DOHH2 (cell line): ENCODE data around the gene QDPR.

Experiments used
- H3F3A ChIP-seq: fragments of 200-600 bp; sonication (generic), shearing (Covaris generic); 2 replicates; pipeline ENCODE4 v1.6.0; 2016; ENCODE audit warnings: antibody characterized with exemption, mild to moderate bottlenecking; ENCODE audit not compliant: control insufficient read depth, insufficient read depth
- H3K27ac ChIP-seq: fragments of 200-600 bp; sonication (generic); 2 replicates; pipeline ENCODE4 v1.5.1; 2014; ENCODE audit warnings: low read depth, mild to moderate bottlenecking, low read length, moderate library complexity
- H3K27me3 ChIP-seq: fragments of 200-600 bp; sonication (generic); 2 replicates; pipeline ENCODE4 v1.6.1; 2014; ENCODE audit warnings: mild to moderate bottlenecking, low read length, mixed read lengths; ENCODE audit not compliant: control insufficient read depth
- H3K36me3 ChIP-seq: fragments of 200-600 bp; sonication (generic); 2 replicates; pipeline ENCODE4 v1.6.1; 2014; ENCODE audit warnings: mild to moderate bottlenecking, low read length, moderate library complexity, mixed read lengths; ENCODE audit not compliant: control insufficient read depth
- H3K4me1 ChIP-seq: fragments of 200-600 bp; sonication (generic); 2 replicates; pipeline ENCODE4 v1.6.1; 2014; ENCODE audit warnings: mild to moderate bottlenecking, low read length, mixed read lengths; ENCODE audit not compliant: control insufficient read depth
- H3K4me2 ChIP-seq: fragments of 200-600 bp; sonication (generic); 2 replicates; pipeline ENCODE4 v1.6.0; 2014; ENCODE audit warnings: mild to moderate bottlenecking, low read length, moderate library complexity
- H3K4me3 ChIP-seq: fragments of 200-600 bp; sonication (generic); 2 replicates; pipeline ENCODE4 v1.5.1; 2014; ENCODE audit warnings: mild to moderate bottlenecking, low read length, mixed read lengths
- H3K79me2 ChIP-seq: fragments of 200-600 bp; sonication (generic); 2 replicates; pipeline ENCODE4 v1.6.1; 2014; ENCODE audit warnings: mild to moderate bottlenecking, low read length, mixed read lengths; ENCODE audit not compliant: control insufficient read depth
- H3K9me2 ChIP-seq: fragments of 200-600 bp; sonication (generic); replicated peaks from 2 replicates; pipeline ENCODE4 v1.6.1; 2014; ENCODE audit warnings: mild to moderate bottlenecking, low read length, mixed read lengths; ENCODE audit not compliant: control insufficient read depth
- H3K9me3 ChIP-seq: fragments of 200-600 bp; sonication (generic); 2 replicates; pipeline ENCODE4 v1.6.1; 2014; ENCODE audit warnings: antibody characterized with exemption, low read length, mixed read lengths; ENCODE audit not compliant: control insufficient read depth, insufficient read depth
- H4K20me1 ChIP-seq: fragments of 200-600 bp; sonication (generic); 2 replicates; pipeline ENCODE4 v1.6.0; 2014; ENCODE audit warnings: low read depth, mild to moderate bottlenecking, antibody characterized with exemption, low read length, moderate library complexity; ENCODE audit not compliant: control insufficient read depth, insufficient read depth
- EZH2phosphoT487 ChIP-seq: fragments of 200-600 bp; sonication (generic); IDR thresholded peaks from 2 replicates; pipeline ENCODE4 v1.6.1; 2017; ENCODE audit warnings: borderline replicate concordance, mild to moderate bottlenecking, antibody characterized with exemption, low read length, moderate library complexity, mixed read lengths
- TF ChIP-seq, protein P1 (sequence below): fragments of 200-600 bp; sonication (generic); IDR thresholded peaks from one replicate; pipeline ENCODE4 v1.5.1; 2014; ENCODE audit warnings: antibody characterized with exemption, mild to moderate bottlenecking, low read depth, low read length; ENCODE audit not compliant: poor library complexity, severe bottlenecking

Gene QDPR

GRCh38 chr4:17497890-17498523, 13.9 kb downstream of the QDPR start:
- Histone ChIP-seq H3K4me2 (no peak overlapping the region), H3K36me3 (peaks cover 71% of the 10 kb centered on the region)

DNA sequence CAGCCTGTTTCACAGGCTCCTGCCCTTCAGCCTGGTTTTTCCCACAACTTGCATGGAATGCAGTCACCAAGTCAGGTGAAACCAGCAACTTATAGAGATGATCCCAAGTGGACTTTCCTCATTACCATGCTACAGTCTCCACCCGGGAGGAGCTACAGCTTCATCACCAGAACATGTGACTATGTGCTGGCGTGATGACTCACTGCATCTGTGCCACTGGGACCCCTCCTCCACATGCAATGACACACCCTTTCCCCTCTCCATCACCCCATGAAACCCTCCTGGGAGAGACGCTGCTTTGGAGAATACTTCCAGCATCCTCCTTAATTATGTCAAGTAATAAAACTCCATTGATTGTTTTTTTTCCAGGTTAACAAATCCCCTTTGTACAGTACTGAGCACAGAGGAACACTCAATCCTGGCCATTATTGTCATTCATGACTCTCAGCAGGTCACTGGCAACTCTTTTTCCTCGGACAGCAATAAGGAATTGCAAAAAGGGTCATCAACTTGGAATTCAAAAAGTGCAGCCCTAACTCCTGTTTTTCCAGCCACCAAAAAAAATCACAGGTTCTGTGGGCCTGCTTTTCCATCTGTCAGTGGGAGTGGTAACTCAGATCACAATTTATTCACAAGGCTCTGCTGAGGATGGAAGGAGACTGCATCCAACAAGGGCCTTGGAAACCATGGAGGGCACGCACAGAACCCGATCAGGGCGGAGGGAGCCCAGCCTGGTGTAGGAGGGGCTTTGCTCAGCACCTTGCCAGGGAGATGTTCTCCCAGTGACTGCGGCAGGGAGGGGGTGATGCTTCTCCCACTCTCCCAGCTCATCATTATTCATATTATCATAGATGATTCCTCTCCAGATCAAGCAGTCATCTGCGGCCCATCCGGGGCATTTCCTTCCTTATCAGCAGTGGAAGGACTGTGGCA, 17.4 kb downstream of the QDPR start:
- no peaks in the 10 kb centered on the region for H3K79me2 ChIP-seq
- H3K4me3 ChIP-seq = no peak overlapping the region
- H3K36me3 ChIP-seq = peaks cover 68% of the 10 kb centered on the region
- H4K20me1 ChIP-seq = no peaks in the 10 kb centered on the region
- no peak overlapping the region for H3K27ac ChIP-seq
- no peaks in the 10 kb centered on the region for H3K9me3 ChIP-seq
- H3K27me3 ChIP-seq = no peaks in the 10 kb centered on the region
- no peaks in the 10 kb centered on the region for H3K4me1 ChIP-seq
- H3K4me2 ChIP-seq = no peak overlapping the region
- no peaks in the 10 kb centered on the region for H3F3A ChIP-seq
- H3K9me2 ChIP-seq = no peaks in the 10 kb centered on the region
- TF ChIP-seq, protein P1, sequence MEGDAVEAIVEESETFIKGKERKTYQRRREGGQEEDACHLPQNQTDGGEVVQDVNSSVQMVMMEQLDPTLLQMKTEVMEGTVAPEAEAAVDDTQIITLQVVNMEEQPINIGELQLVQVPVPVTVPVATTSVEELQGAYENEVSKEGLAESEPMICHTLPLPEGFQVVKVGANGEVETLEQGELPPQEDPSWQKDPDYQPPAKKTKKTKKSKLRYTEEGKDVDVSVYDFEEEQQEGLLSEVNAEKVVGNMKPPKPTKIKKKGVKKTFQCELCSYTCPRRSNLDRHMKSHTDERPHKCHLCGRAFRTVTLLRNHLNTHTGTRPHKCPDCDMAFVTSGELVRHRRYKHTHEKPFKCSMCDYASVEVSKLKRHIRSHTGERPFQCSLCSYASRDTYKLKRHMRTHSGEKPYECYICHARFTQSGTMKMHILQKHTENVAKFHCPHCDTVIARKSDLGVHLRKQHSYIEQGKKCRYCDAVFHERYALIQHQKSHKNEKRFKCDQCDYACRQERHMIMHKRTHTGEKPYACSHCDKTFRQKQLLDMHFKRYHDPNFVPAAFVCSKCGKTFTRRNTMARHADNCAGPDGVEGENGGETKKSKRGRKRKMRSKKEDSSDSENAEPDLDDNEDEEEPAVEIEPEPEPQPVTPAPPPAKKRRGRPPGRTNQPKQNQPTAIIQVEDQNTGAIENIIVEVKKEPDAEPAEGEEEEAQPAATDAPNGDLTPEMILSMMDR = no peak
- TF ChIP-seq EZH2phosphoT487 = no peak

More at GRCh38 chr4:17497890-17498523, 13.9 kb downstream of the QDPR start:
- Histone ChIP-seq H3K9me2 (no peaks in the 10 kb centered on the region), H3K27ac (no peak overlapping the region), H3K9me3 (no peaks in the 10 kb centered on the region), H3F3A (no peaks in the 10 kb centered on the region), H3K79me2 (no peaks in the 10 kb centered on the region; the same call in 1 of the 2 replicates), H3K4me1 (no peaks in the 10 kb centered on the region), H3K27me3 (no peaks in the 10 kb centered on the region), H4K20me1 (no peaks in the 10 kb centered on the region), H3K4me3 (no peak overlapping the region)
- TF ChIP-seq, protein P1 = no peak
- no peak for TF ChIP-seq EZH2phosphoT487

GRCh38 chr4:17493619-17494018, 18.3 kb downstream of the QDPR start:
- TF ChIP-seq, protein P1 = no peak
- no peak for TF ChIP-seq EZH2phosphoT487
- no peak overlapping the region for H3K27ac ChIP-seq
- H3F3A ChIP-seq = no peaks in the 10 kb centered on the region
- no peaks in the 10 kb centered on the region for H3K79me2 ChIP-seq
- H4K20me1 ChIP-seq = no peaks in the 10 kb centered on the region
- H3K4me1 ChIP-seq = no peaks in the 10 kb centered on the region
- no peaks in the 10 kb centered on the region for H3K9me3 ChIP-seq
- H3K9me2 ChIP-seq = no peaks in the 10 kb centered on the region
- peaks cover 68% of the 10 kb centered on the region for H3K36me3 ChIP-seq
- H3K4me2 ChIP-seq = no peak overlapping the region
- H3K27me3 ChIP-seq = no peaks in the 10 kb centered on the region
- H3K4me3 ChIP-seq = no peak overlapping the region
